Measurements from ENCODE around the gene LUC7L.

LUC7L gene

DNA sequence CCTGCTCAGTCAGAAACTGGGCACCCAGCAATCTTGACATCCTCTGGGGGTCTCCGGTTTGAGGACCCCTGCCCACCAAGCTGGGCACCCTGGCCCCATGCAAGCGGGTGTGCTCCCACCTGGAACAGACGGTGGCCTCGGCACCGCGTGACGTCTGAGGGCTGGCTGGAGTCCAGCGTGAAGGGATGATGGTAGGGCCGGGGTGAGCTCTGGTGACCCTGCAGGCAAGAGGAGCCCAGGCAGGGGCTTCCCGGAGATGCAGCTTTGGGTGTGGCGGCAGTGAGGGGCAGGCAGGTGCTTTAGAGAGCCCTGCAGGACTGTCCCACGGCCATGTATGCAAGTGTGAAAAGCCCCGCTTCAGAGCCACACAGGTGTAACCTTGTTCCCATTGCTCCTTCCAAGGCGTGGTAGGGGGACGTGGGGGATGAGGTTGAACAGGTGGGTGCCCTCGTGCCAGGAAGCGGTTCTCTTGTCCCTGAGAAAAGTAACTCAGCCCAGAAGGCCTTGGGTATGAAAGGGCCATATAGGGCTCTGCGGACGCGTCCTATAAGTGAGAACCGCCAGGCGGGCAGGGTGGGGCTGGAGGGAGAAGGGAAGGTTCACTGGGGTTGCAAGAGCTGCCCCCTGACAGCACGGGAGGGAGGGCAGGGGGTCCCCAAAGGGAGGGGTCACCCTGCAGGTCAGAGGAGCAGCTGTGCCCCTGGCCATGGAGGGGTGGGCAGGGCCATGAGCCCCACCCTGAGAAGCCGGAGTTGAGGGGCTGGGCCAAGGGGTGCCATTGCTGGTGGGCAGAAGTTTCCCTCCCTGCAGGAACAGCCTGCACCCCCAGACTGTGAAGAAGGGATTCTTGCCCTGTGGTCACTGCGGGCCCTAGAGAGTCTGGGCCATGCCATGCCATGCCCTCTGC, 37.3 kb upstream of the LUC7L start:
- in situ Hi-C loops (cut with MboI; ENCODE audit: low sequenced_read_pairs, unreplicated experiment): no loop called here
- TF ChIP-seq, protein P1, sequence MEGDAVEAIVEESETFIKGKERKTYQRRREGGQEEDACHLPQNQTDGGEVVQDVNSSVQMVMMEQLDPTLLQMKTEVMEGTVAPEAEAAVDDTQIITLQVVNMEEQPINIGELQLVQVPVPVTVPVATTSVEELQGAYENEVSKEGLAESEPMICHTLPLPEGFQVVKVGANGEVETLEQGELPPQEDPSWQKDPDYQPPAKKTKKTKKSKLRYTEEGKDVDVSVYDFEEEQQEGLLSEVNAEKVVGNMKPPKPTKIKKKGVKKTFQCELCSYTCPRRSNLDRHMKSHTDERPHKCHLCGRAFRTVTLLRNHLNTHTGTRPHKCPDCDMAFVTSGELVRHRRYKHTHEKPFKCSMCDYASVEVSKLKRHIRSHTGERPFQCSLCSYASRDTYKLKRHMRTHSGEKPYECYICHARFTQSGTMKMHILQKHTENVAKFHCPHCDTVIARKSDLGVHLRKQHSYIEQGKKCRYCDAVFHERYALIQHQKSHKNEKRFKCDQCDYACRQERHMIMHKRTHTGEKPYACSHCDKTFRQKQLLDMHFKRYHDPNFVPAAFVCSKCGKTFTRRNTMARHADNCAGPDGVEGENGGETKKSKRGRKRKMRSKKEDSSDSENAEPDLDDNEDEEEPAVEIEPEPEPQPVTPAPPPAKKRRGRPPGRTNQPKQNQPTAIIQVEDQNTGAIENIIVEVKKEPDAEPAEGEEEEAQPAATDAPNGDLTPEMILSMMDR (IDR thresholded peaks at IDR 0.05; ENCODE audit: borderline replicate concordance, control extremely low read depth, extremely low read depth, insufficient read depth, missing control alignments): no peak
- DNase-seq (ENCODE audit: low spot score): no peak

GRCh38 chr16:265711-266110, 36.5 kb upstream of the LUC7L start:
- in situ Hi-C loops (cut with MboI; ENCODE audit: low sequenced_read_pairs, unreplicated experiment): no loop called here
- DNase-seq (ENCODE audit: low spot score): no peak
- TF ChIP-seq, protein P1 (IDR thresholded peaks at IDR 0.05; ENCODE audit: borderline replicate concordance, control extremely low read depth, extremely low read depth, insufficient read depth, missing control alignments): no peak

GRCh38 chr16:265002-265529, 35.8 kb upstream of the LUC7L start:
- in situ Hi-C loops (cut with MboI; ENCODE audit: low sequenced_read_pairs, unreplicated experiment): no loop called here
- TF ChIP-seq, protein P1 (IDR thresholded peaks at IDR 0.05; ENCODE audit: borderline replicate concordance, control extremely low read depth, extremely low read depth, insufficient read depth, missing control alignments): no peak
- DNase-seq (ENCODE audit: low spot score): no peak

GRCh38 chr16:264440-264951, 35.2 kb upstream of the LUC7L start:
- TF ChIP-seq, protein P1 (IDR thresholded peaks at IDR 0.05; ENCODE audit: borderline replicate concordance, control extremely low read depth, extremely low read depth, insufficient read depth, missing control alignments): no peak
- in situ Hi-C loops (cut with MboI; ENCODE audit: low sequenced_read_pairs, unreplicated experiment): no loop called here
- no peak for DNase-seq (ENCODE audit: low spot score)

DNA sequence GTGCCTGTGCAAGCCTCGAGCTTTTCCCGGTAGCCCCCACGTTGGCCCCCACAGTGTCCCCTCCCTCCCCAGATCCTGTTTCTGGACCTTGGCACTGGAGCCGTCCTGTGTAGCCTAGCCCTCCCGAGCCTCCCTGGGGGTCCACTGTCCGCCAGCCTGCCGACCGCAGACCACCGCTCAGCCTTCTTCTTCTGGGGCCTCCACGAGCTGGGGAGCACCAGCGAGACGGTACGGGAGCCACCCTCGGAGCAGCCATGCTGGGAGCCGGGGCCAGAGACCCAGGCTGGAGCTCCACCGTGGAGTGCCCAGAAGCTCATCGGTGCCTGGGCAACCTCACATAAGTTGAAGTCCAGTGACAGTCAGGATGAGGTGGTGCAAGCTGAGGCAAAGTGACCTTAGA, 34.7 kb upstream of the LUC7L start:
- TF ChIP-seq, protein P1 (IDR thresholded peaks at IDR 0.05; ENCODE audit: borderline replicate concordance, control extremely low read depth, extremely low read depth, insufficient read depth, missing control alignments): no peak
- in situ Hi-C loops (cut with MboI; ENCODE audit: low sequenced_read_pairs, unreplicated experiment): no loop called here
- no peak for DNase-seq (ENCODE audit: low spot score)

GRCh38 chr16:263182-263774, 34.0 kb upstream of the LUC7L start:
- TF ChIP-seq, protein P1 (IDR thresholded peaks at IDR 0.05; ENCODE audit: borderline replicate concordance, control extremely low read depth, extremely low read depth, insufficient read depth, missing control alignments): no peak
- DNase-seq (ENCODE audit: low spot score): no peak
- in situ Hi-C loops (cut with MboI; ENCODE audit: low sequenced_read_pairs, unreplicated experiment): no loop called here

All from GM13976 (cell line).